VCaP (cell line): Measurements from ENCODE around the gene RAD17.

ENCODE experiments used
- H3K27ac ChIP-seq: fragments of 450-650 bp; 2 replicates; pipeline ENCODE4 v1.5.1; 2017
- TF ChIP-seq, protein P1 (sequence below): fragments of 450-650 bp; conservative IDR thresholded peaks from 2 replicates; pipeline ENCODE4 v1.5.1; 2017; ENCODE audit warnings: mild to moderate bottlenecking, moderate library complexity

Gene RAD17

DNA sequence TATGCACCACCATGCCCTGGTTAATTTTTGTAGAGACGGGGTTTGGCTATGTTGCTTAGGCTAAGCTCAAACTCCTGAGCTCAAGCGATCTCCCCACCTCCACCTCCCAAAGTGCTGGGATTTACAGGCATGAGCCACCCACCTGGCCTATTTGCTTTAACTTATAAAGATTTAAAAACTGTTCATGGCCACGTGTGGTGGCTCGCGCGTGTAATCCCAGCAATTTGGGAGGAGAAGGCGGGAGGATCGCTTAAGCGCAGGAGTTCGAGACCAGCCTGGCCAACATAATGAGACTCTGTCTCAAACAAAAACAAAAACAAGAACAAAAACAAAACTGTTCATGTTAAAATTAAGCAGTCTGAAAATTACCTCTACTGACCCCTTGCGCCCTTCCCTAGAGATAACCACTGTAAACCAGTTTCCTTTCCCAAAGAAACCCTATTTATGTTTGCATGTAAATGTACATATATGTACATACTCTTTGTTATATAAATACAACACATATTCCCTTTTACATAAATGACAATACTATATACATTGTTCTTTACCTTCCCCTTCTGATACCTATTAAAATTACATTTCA lies 1.8 kb upstream of the RAD17 start:
- H3K27ac ChIP-seq = peak overlapping the region; percentile 99
- TF ChIP-seq, protein P1, sequence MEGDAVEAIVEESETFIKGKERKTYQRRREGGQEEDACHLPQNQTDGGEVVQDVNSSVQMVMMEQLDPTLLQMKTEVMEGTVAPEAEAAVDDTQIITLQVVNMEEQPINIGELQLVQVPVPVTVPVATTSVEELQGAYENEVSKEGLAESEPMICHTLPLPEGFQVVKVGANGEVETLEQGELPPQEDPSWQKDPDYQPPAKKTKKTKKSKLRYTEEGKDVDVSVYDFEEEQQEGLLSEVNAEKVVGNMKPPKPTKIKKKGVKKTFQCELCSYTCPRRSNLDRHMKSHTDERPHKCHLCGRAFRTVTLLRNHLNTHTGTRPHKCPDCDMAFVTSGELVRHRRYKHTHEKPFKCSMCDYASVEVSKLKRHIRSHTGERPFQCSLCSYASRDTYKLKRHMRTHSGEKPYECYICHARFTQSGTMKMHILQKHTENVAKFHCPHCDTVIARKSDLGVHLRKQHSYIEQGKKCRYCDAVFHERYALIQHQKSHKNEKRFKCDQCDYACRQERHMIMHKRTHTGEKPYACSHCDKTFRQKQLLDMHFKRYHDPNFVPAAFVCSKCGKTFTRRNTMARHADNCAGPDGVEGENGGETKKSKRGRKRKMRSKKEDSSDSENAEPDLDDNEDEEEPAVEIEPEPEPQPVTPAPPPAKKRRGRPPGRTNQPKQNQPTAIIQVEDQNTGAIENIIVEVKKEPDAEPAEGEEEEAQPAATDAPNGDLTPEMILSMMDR = peak; percentile 36

DNA sequence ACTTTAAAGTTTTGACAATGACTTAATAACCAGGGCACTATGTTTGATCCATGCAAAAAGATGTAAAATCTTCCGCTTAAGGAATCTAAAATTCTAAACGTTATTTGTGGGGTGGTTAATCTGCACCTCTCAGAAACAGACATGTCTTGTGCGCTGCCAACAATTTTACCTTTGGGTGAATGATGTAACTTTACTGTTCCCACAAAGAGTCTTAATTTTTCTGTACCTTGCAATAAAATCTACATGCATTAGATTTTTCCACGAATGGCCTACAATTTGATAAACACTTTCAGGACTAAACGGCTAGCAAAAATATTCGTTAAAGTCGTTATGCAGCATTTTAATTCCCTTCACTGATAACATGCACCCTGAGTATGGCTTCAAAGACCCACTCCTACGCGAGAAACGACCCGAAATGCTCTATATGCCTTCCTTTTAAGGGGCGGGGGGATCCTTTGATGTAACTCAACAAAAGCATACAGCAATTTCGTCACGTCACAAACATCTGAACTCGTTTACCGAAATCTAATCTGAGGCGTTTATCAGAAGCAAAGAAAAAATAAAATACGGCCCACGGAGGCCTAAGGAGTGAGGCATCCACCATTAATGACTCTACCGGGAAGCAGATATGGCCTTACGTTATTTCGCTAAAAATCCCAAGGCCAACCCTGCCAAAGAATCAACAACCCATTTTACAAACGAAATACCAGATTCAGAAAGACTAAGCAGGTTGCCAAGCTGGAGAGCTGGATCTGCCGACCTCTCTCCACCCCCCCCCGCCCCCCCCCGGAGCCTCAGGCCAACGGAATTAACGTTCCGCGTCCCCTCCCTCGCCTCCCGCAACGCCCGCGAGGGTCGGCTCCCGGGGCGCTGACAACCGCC lies 919 bp upstream of the RAD17 start:
- H3K27ac ChIP-seq = peak overlapping the region; percentile 99
- TF ChIP-seq, protein P1 = no peak

GRCh38 chr5:69370335-69370734 lies 717 bp downstream of the RAD17 start:
- peak overlapping the region; percentile 99 for H3K27ac ChIP-seq

GRCh38 chr5:69372394-69372793 lies 2.8 kb downstream of the RAD17 start:
- TF ChIP-seq, protein P1 = no peak
- no peak overlapping the region for H3K27ac ChIP-seq

- H3K27ac ChIP-seq = no peak overlapping the region
- TF ChIP-seq, protein P1 = no peak
Measured at GRCh38 chr5:69374911-69375446, 5.4 kb downstream of the RAD17 start.

DNA sequence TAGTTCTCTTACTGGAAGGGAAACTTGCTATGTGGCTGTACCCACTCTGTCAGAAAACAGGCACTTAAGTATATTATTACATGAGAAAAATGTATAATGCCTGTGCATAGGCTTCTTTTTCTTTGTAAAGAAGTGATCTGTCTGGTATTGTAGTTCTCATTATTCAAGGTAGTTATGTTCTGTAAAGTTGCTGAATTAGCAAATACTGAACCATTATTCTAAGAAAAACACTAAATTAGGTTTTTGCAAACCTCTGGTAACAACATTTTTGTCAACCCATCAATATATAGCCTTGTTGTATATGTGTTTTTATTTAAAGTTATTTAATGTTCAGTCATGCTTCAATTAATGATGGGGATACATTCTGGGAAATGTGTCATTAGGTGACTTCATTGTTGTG lies 8.8 kb downstream of the RAD17 start:
- TF ChIP-seq, protein P1 = no peak
- H3K27ac ChIP-seq = no peak overlapping the region

DNA sequence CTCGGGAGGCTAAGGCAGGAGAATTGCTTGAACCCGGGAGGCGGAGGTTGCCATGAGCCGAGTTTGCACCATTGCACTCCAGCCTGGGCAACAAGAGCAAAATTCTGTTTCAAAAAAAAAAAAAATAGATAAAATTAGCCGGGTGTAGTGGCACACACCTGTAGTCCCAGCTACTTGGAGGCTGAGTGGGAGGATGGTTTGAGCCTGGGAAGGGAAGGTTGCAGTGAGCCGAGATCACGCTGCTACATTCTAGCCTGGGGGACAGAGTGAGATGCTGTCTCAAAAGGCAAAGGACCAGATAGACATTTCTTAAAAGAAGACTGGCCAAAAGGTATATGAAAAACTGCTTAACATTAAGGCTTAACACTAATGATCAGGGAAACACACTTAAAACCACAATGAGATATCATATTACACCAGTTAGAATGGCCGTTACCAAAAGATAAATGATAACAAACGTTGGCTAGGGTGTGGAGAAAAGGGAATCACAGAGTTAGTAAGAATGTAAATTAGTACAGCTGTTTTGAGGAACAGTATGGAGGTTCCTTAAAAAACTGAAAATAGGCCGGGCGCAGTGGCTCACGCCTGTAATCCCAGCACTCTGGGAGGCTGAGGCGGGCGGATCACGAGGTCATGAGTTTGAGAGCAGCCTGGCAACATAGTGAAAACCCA lies 35.2 kb downstream of the RAD17 start:
- no peak overlapping the region for H3K27ac ChIP-seq
- TF ChIP-seq, protein P1 = no peak
